Pancreas (tissue), 10 donors: Measurements from ENCODE around the gene HERC2. TPM values are rescaled to one million over a fixed set of nuclear protein-coding genes. Genes with fewer than 3 reads are reported as not detected.

Experiments used
- ATAC-seq, 4 donors: fragments of 200-7000 bp; cut with Tn5 transposase; one replicate each; pipeline versions ENCODE4 v1.8.0 to v1.9.1; 2020; ENCODE audit warnings: mild to moderate bottlenecking in 4 of 4, moderate library complexity in 4 of 4
- DNase-seq, 6 donors: peaks; one replicate each; pipeline ENCODE4 v3.0.0-alpha.2; 2020
- FAIRE-seq: peaks from 2 replicates; lab custom pipeline; 2012; peaks lifted over from hg19 to GRCh38; lab: Jason Lieb, UNC
- H3K27ac ChIP-seq, 4 donors: fragments of 200-600 bp; sonication (generic); 1 replicate in 3 of 4; 2 replicates in 1 of 4; pipeline versions ENCODE4 v1.5.0 to v1.8.0; 2020
- H3K27me3 ChIP-seq, 4 donors: fragments of 200-600 bp; one replicate each; pipeline ENCODE4 v1.8.0; 2021
- H3K36me3 ChIP-seq, 3 donors: fragments of 200-600 bp; sonication (generic) in 1 of 3; one replicate each; pipeline versions ENCODE4 v1.5.0 to v1.8.0; 2020 to 2021
- H3K4me1 ChIP-seq, 3 donors: fragments of 200-600 bp; one replicate each; pipeline ENCODE4 v1.8.0; 2021
- H3K4me3 ChIP-seq, 4 donors: fragments of 200-600 bp; sonication (generic) in 2 of 4; one replicate each; pipeline versions ENCODE4 v1.5.0 to v1.8.0; 2020 to 2021
- H3K9me3 ChIP-seq, 4 donors: fragments of 200-600 bp; one replicate each; pipeline ENCODE4 v1.8.0; 2021
- CTCF ChIP-seq, 4 donors: fragments of 200-600 bp; sonication (generic) in 3 of 4; IDR thresholded peaks; one replicate each; pipeline versions ENCODE4 v1.5.0 to v1.8.0; 2021; ENCODE audit warnings: antibody characterized with exemption in 4 of 4
- WGBS, 2 donors: extraction: QIAGEN DNeasy Blood & Tissue Kit; methylation state at CpG; one replicate each; pipeline ENCODE4 v1.1.7; 2013; 5-methylcytosine and 5-hydroxymethylcytosine counted together
- intact Hi-C, 3 donors: fragments of 100-400 bp; cut with DNase I; formaldehyde crosslinking; loops; one replicate each; pipeline versions ENCODE4 v1.11.1 to v1.14.2; 2022
- polyA plus RNA-seq, 2 donors: library from polyadenylated mRNA; stranded (reverse); fragments of 200-250 nt; gene quantifications; one replicate each; pipeline ENCODE4 v1.2.3, GENCODE V29; 2013
- total RNA-seq, 6 donors: library from RNA; stranded (reverse); fragmentation: NEBNext Ultra II Directional in 4 of 6; extraction: Animal tissue kit (Norgen Biotek cat#: 25700) in 4 of 6; gene quantifications; one replicate each; pipeline versions ENCODE4 v1.2.1 to v1.2.4, GENCODE V29; 2021 to 2023
- donor health status: healthy with polysubstance abuse.
- donor health status: DM: no; HTN: no; CAD: no; lungs with moderate emphysema.
- donor health status: DM: no; HTN: no; CAD: no.
- donor health status: control.
- donor health status: control.
- donor health status: Bipolar disorder and iron deficiency.
- donor health status: DM: yes; HTN: yes; CAD: no.
- donor health status: DM: no; HTN: no; CAD: no.
- donor health status: DM: no; HTN: no; CAD: no.
- donor health status: DM: yes; HTN: yes; CAD: no.

The HERC2 gene
- total and polyA plus RNA-seq, 8 donors = 23.7 to 38.7 (median 26.4) TPM

- H3K36me3 ChIP-seq = no peaks in the 10 kb centered on the region
- ATAC-seq = no peak
- H3K27me3 ChIP-seq = no peaks in the 10 kb centered on the region
- no peak for TF ChIP-seq CTCF (IDR thresholded peaks at IDR 0.05)
- H3K9me3 ChIP-seq = no peaks in the 10 kb centered on the region
- no peak for FAIRE-seq
- intact Hi-C loops = no loop called here
- 92 to 94% methylated on average over 20 of the region's 20 CpGs for WGBS, 2 donors
- H3K27ac ChIP-seq = no peak overlapping the region
- DNase-seq = no peak
- no peaks in the 10 kb centered on the region for H3K4me1 ChIP-seq
- H3K4me3 ChIP-seq = no peak overlapping the region
These were observed 240.4 kb downstream of the HERC2 start for GRCh38 chr15:28081594-28081993.

GRCh38 chr15:28080386-28080785, 241.6 kb downstream of the HERC2 start:
- H3K36me3 ChIP-seq = no peaks in the 10 kb centered on the region
- no peaks in the 10 kb centered on the region for H3K4me1 ChIP-seq
- DNase-seq (no peak), ATAC-seq (no peak), FAIRE-seq (no peak)
- no peaks in the 10 kb centered on the region for H3K27me3 ChIP-seq
- no peak overlapping the region for H3K27ac ChIP-seq
- intact Hi-C loops = no loop called here
- TF ChIP-seq CTCF (IDR thresholded peaks at IDR 0.05) = no peak
- 69 to 78% methylated on average over 8 of the region's 8 CpGs for WGBS, 2 donors
- no peak overlapping the region for H3K4me3 ChIP-seq
- no peaks in the 10 kb centered on the region for H3K9me3 ChIP-seq

- TF ChIP-seq CTCF (IDR thresholded peaks at IDR 0.05) = no peak
- Histone ChIP-seq H3K4me1 (no peaks in the 10 kb centered on the region), H3K27me3 (no peaks in the 10 kb centered on the region), H3K9me3 (no peaks in the 10 kb centered on the region), H3K4me3 (no peak overlapping the region), H3K27ac (no peak overlapping the region), H3K36me3 (no peaks in the 10 kb centered on the region)
- WGBS, 2 donors = 78 to 81% methylated on average over 9 of the region's 9 CpGs
- intact Hi-C loops = no loop called here
- FAIRE-seq (no peak), DNase-seq (no peak), ATAC-seq (no peak)
These were observed 242.5 kb downstream of the HERC2 start for GRCh38 chr15:28079313-28079969.

- intact Hi-C loops = no loop called here
These were observed 243.7 kb downstream of the HERC2 start for GRCh38 chr15:28078191-28078719.

More at GRCh38 chr15:28078191-28078719, 243.7 kb downstream of the HERC2 start:
- Histone ChIP-seq H3K27me3 (no peaks in the 10 kb centered on the region), H3K36me3 (no peaks in the 10 kb centered on the region), H3K4me1 (no peaks in the 10 kb centered on the region), H3K27ac (no peak overlapping the region), H3K4me3 (no peak overlapping the region), H3K9me3 (no peaks in the 10 kb centered on the region)
- no peak for TF ChIP-seq CTCF (IDR thresholded peaks at IDR 0.05)
- DNase-seq (no peak), FAIRE-seq (no peak), ATAC-seq (no peak)
- WGBS, 2 donors = 60 to 83% methylated on average over 1 of the region's 1 CpG
